Endometrial microvascular endothelial cells (primary cell): ENCODE measurements around the gene POFUT2. TPM values are rescaled to one million over a fixed set of nuclear protein-coding genes. Genes with fewer than 3 reads are reported as not detected.

ENCODE experiments used
- in situ Hi-C: cut with HindIII; loops from 2 replicates; pipeline ENCODE4 v1.10.0; 2017; ENCODE audit warnings: low sequenced_read_pairs, low pct_unique_long_range_greater_than_20kb; ENCODE audit errors: inconsistent ontology term
- total RNA-seq: library from RNA; depleted of rRNA; stranded (reverse); fragments of >200 nt; gene quantifications from one replicate; pipeline ENCODE4 v1.2.3, GENCODE V29; 2015; ENCODE audit errors: inconsistent ontology term

The POFUT2 gene
- total RNA-seq, 1 donor from 2014 or later = 25.5 TPM

- in situ Hi-C loops = no loop called here
Measured at GRCh38 chr21:45302082-45303061, 14.7 kb upstream of the POFUT2 start.

DNA sequence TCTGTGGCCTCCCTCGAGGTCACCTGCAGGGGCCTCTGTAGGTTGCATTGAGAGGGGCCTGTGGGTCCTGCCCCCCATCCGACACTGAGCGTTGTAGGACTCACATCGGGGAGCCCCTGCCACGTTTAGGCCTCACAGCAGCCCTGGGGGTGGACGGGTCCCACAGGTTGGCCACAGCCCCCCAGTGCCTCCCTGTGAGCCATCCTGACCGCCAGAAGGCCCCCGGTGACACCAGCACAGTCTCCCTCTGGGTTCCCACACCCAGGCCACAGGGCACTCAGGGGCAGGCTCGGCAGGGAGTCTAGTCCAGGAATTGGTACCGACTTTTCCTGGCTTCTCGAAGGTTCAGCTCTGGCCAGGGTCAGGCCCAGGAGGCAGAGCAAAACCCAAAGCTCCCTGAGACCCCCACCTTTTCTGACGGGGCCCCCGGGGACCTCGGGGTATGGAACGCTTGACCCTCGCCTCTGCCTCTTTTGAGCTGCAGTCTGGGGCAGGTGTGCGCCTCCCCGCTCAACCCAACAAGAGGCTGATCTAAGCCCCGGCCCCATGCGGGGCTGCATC is 13.9 kb upstream of the POFUT2 start:
- in situ Hi-C loops = no loop called here

DNA sequence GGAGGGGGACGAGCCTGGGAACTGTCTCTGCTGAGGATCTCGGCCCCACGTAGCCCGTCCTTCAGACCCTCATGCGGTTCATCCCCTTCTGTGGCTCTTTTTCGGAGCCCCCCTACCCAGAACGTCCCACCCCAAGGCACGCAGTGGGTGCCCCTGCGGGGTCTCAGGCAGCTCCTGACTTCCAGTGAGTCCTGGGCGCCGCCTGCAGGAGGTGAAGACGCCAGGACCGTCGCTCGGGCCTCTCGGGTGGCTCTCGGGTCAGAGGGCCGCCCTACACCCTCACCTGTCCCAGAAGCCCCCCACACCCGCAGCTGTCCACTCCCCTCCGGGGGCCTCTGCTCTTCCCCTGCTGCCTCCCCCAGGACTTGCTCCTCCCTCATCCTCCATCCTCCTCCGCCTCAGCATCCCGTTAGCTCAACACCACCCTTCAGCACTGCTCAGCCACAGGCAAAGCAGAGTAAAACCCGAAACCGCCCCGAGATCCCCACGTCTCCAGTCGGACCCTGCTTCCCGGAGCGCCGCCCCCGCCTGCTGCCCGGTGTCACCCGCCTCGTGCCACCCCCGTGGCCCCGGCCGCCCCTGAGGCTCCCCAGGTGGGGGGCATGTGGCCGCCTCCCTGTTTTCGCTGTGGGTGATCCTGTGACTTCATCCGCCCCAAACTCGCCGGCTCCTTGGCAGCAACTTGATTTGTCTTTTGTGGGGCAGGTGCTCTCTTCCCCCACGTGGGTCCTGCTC is 13.3 kb upstream of the POFUT2 start:
- in situ Hi-C loops = no loop called here

DNA sequence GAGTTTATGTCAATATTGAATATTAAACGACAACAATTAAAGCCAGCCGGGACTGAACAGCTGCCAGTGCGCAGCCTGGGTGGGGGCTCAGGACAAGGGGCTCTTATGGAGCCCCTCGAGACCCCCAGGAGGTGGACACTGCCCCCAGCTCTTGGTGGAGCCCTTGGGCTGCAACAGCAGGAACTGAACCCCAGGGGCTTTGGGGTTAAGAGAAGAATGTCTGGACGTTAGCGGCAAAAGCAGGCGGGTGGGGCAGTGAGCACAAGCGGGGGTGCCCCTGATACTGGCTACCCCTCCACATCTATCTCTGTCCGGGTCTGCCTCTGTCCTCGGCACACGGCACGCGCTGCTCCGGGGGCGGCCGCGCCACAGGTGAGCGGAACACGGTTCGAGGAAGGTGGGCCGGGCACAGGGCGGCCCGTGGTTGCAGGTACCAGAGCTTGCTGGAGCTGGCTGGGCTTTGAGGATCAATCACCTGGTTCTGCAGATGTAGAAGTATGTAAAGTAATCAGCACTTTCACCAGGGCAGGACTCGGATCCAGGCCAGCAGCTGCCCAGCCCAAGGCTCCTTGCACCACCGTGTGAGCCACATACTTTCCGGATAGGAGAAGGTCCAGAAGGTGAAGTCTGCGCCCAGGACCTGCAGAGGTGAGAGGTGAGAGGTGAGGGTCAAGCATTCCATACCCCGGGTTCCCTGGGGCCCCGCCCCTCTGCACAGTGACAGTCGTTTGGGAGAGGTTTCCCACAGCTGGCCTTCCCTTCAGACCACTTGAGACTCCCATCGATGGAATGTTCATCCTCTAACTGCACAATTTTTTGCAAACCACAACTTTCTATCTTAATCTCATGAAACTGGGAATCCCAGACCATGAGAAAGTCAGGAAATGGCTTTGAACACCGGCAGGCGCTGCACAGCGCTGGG is 12.4 kb upstream of the POFUT2 start:
- in situ Hi-C loops = no loop called here

- in situ Hi-C loops = no loop called here
Measured at GRCh38 chr21:45299026-45299863, 11.6 kb upstream of the POFUT2 start.

DNA sequence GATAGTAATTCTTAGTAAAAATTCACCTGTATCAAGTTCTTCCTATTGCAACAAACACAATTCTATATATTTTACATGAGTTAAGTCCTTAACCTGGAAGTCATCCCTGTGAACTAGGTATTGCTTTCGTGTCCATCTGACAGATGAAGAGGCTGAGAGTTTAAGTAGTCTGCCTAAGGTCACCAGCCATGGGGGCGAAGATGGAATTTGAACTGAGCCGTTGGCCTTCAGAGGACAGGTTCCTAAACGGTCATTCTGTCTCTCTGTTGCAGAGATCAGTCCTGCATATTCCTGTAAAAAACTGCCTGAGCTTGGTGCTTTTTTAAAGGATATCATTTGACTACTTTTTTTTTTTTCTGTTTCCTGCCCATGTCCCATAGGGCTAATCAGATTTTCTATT is 10.2 kb upstream of the POFUT2 start:
- in situ Hi-C loops = no loop called here

DNA sequence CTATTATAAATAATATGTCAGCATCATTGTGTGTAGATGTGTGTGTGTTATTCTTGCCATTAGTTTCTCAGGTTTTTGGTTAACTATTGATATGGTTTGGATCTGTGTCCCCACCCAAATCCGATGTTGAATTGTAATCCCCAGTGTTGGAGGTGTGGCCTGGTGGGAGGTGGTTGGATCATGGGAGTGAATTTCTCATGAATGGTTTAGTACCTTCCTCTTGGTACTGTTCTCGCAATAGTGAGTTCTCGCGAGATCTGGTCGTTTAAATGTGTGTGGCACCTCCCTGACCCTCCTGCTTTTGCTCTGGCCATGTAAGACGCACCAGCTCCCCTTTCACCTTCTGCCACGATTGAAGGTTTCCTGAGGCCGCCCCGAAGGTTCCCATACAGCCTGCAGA is 9.6 kb upstream of the POFUT2 start:
- in situ Hi-C loops = no loop called here

- in situ Hi-C loops = no loop called here
Measured at GRCh38 chr21:45296638-45297037, 8.9 kb upstream of the POFUT2 start.

GRCh38 chr21:45295576-45296365 is 8.1 kb upstream of the POFUT2 start:
- in situ Hi-C loops = no loop called here

- in situ Hi-C loops = no loop called here
Measured at GRCh38 chr21:45294509-45295291, 7.0 kb upstream of the POFUT2 start.

GRCh38 chr21:45293726-45294401 is 6.2 kb upstream of the POFUT2 start:
- in situ Hi-C loops = no loop called here

DNA sequence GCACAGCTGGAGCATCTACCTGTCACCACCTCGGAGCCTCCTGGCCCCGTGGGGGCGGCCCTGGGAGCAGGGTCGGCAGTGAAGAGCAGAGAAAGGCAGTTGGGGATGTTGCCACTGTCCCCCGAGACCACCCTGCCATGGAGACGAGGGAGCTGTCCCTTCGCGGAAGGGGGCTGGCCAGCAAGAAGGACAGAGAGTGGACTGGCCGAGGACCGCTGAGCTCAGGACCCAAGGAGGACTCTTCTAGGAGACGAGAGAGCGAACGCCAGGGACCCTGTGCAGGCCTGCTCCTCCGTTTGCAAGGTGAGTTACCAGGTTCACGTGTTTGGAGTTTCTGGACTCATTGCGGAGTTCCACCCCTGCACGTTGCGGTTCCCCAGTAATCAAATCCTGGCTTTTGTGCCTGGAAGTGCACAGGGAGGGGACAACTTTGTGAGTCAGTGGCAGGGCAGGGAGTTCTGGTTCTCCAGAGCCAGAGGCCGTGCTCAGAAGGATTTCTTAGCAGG is 5.6 kb upstream of the POFUT2 start:
- in situ Hi-C loops = no loop called here

- in situ Hi-C loops = no loop called here
Measured at GRCh38 chr21:45292399-45293219, 4.9 kb upstream of the POFUT2 start.

DNA sequence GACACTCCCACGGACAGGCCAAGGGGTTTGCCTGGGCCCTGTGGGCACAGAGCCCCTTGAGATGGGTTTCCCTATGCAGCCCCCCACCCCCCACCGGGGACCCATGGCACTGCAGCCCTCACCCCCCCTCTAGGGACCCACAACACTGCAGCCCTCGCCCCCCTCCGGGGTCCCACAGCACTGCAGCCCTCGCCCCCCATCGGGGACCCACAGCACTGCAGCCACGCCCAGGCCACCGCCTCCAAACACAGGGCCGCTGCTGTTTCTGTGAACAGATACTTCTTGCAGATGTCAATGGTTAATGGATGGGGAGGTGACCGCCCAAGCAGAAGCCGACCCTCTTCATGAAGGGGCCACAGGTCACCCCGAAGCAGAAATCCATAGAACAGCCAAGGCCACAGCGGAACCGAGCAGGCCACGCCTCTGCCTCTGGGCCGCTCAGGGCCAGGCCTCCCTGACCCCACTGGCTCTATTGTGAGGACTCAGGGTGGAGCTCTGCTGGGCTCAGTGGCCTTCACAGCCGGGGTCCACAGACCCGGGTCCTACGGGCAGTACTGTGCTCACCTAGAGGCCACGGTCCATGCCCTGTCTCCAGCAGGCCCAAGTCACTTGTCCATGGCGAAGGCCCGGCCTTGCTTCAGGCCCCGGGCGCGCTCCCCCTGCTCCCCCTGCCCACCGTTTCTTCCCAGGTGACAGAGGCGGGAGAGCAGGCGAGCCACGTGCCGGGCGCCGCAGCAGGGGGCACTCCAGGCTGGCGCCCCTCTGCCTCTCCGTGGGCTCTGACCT is 4.1 kb upstream of the POFUT2 start:
- in situ Hi-C loops = no loop called here
